OCI-LY7 (cell line): Measurements from ENCODE around the gene CNTN5. TPM values are rescaled to one million over a fixed set of nuclear protein-coding genes. Genes with fewer than 3 reads are reported as not detected.

Source experiments
- BruUV-seq: library from RNA; stranded (reverse); fragments of 400-500 nt; replicated peaks from 2 replicates; lab custom pipeline; 2021; lab: Mats Ljungman, UMichigan
- CTCF ChIA-PET: fragments of 300-600 bp; sonication (Branson Sonifier 250); formaldehyde crosslinking; loops from one replicate; lab custom pipeline; 2022; ENCODE audit warnings: antibody characterized with exemption; ENCODE audit not compliant: unreplicated experiment; lab: Charles Lee
- POLR2A ChIA-PET: fragments of 300-600 bp; sonication (Branson Sonifier 250); formaldehyde crosslinking; loops from one replicate; lab custom pipeline; 2022; ENCODE audit warnings: antibody characterized with exemption; lab: Charles Lee
- DNase-seq: peaks from one replicate; pipeline ENCODE4 v3.0.0-alpha.2; 2015; ENCODE audit warnings: low spot score
- H2AFZ ChIP-seq: fragments of 200-600 bp; sonication (generic), shearing (Covaris generic); 2 replicates; pipeline ENCODE4 v1.6.1; 2014; ENCODE audit warnings: mild to moderate bottlenecking, antibody characterized with exemption, low read length, moderate library complexity
- H3K27ac ChIP-seq: fragments of 200-600 bp; sonication (generic); 2 replicates; pipeline ENCODE4 v1.5.1; 2014; ENCODE audit warnings: mixed run types, low read depth, mild to moderate bottlenecking, moderate library complexity, low read length, inconsistent platforms; ENCODE audit not compliant: poor library complexity, severe bottlenecking
- H3K36me3 ChIP-seq: fragments of 200-600 bp; sonication (generic); 2 replicates; pipeline ENCODE4 v1.6.1; 2014; ENCODE audit warnings: mild to moderate bottlenecking, antibody characterized with exemption, low read length, moderate library complexity, mixed read lengths; ENCODE audit not compliant: insufficient read depth
- H3K4me1 ChIP-seq: fragments of 200-600 bp; sonication (generic); 2 replicates; pipeline ENCODE4 v1.5.1; 2014; ENCODE audit warnings: mild to moderate bottlenecking, low read length; ENCODE audit not compliant: insufficient read depth, poor library complexity, severe bottlenecking
- H3K4me2 ChIP-seq: fragments of 200-600 bp; sonication (generic); 2 replicates; pipeline ENCODE4 v1.6.1; 2014; ENCODE audit warnings: mild to moderate bottlenecking, low read length
- H3K4me3 ChIP-seq: fragments of 200-600 bp; sonication (generic); 2 replicates; pipeline ENCODE4 v1.5.1; 2014; ENCODE audit warnings: mild to moderate bottlenecking, low read depth, low read length; ENCODE audit not compliant: poor library complexity, severe bottlenecking
- H3K79me2 ChIP-seq: fragments of 200-600 bp; sonication (generic); 2 replicates; pipeline ENCODE4 v1.6.1; 2016; ENCODE audit warnings: low read depth, mild to moderate bottlenecking, low read length, moderate library complexity, mixed read lengths; ENCODE audit not compliant: insufficient read depth
- H3K9me2 ChIP-seq: fragments of 200-600 bp; sonication (generic); 2 replicates; pipeline ENCODE4 v1.6.1; 2016; ENCODE audit warnings: mild to moderate bottlenecking, low read length, mixed read lengths; ENCODE audit not compliant: insufficient read depth
- H3K9me3 ChIP-seq: fragments of 200-600 bp; sonication (generic); 2 replicates; pipeline ENCODE4 v1.6.1; 2014; ENCODE audit warnings: mild to moderate bottlenecking, mixed run types, low read length, mixed read lengths
- H4K20me1 ChIP-seq: fragments of 200-600 bp; sonication (generic); 2 replicates; pipeline ENCODE4 v1.6.1; 2014; ENCODE audit warnings: mild to moderate bottlenecking, antibody characterized with exemption, low read length, moderate library complexity, mixed read lengths; ENCODE audit not compliant: insufficient read depth
- CTCF ChIP-seq: fragments of 200-600 bp; sonication (generic); conservative IDR thresholded peaks from 2 replicates; pipeline ENCODE4 v1.5.1; 2014; ENCODE audit warnings: mild to moderate bottlenecking, antibody characterized with exemption, low read length, moderate library complexity, mixed read lengths
- EZH2phosphoT487 ChIP-seq: fragments of 200-600 bp; sonication (generic); IDR thresholded peaks from 2 replicates; pipeline ENCODE4 v1.6.1; 2018; ENCODE audit warnings: low read depth, borderline replicate concordance, mild to moderate bottlenecking, mixed run types, antibody characterized with exemption, low read length, moderate library complexity, mixed read lengths
- intact Hi-C: fragments of 100-400 bp; cut with micrococcal nuclease; formaldehyde crosslinking; loops from one replicate; pipeline ENCODE4 v1.10.0; 2022; ENCODE audit not compliant: unreplicated experiment
- total RNA-seq, 2 experiments: library from RNA; depleted of rRNA in 1 of 2; stranded (reverse); fragments of >200 nt in 1 of 2; shearing (Covaris generic) in 1 of 2; gene quantifications; 2 replicates each; pipeline ENCODE4 v1.2.3, GENCODE V29; 2014 to 2022

Gene CNTN5
- total RNA-seq, 2 experiments from 2014 or later, result not detected

- intact Hi-C loops, result no loop called here
- POLR2A ChIA-PET, result interaction anchor here (0.6 to 0.7 kb wide), 3 partner anchors 17 to 529 kb away, joined by 3 to 16 read pairs (median 4); no protein-coding TSS in a partner anchor
These were observed 1073.5 kb downstream of the CNTN5 start for GRCh38 chr11:100094121-100094865.

GRCh38 chr11:100095809-100096208 is 1075.1 kb downstream of the CNTN5 start:
- Histone ChIP-seq H2AFZ (no peak overlapping the region), H3K9me2 (no peaks in the 10 kb centered on the region), H3K36me3 (no peaks in the 10 kb centered on the region), H3K4me1 (no peaks in the 10 kb centered on the region), H3K9me3 (no peaks in the 10 kb centered on the region; the same call in 1 of the 2 replicates), H3K4me3 (no peak overlapping the region), H3K27ac (no peak overlapping the region), H3K4me2 (no peak overlapping the region), H4K20me1 (no peaks in the 10 kb centered on the region), H3K79me2 (no peaks in the 10 kb centered on the region)
- BruUV-seq, result no TSS peak
- TF ChIP-seq EZH2phosphoT487, result no peak
- no peak for TF ChIP-seq CTCF
- ChIA-PET POLR2A (no interaction called here), CTCF (no interaction called here)
- DNase-seq, result no peak
- intact Hi-C loops, result no loop called here

More at GRCh38 chr11:100094121-100094865, 1073.5 kb downstream of the CNTN5 start:
- no peaks in the 10 kb centered on the region for H3K4me1 ChIP-seq
- no peaks in the 10 kb centered on the region for H3K36me3 ChIP-seq
- TF ChIP-seq EZH2phosphoT487, result no peak
- TF ChIP-seq CTCF, result no peak
- no peaks in the 10 kb centered on the region for H4K20me1 ChIP-seq
- CTCF ChIA-PET, result no interaction called here
- no peak overlapping the region for H3K4me2 ChIP-seq
- BruUV-seq, result no TSS peak
- H3K9me2 ChIP-seq, result no peaks in the 10 kb centered on the region
- H3K27ac ChIP-seq, result no peak overlapping the region
- no peak overlapping the region for H2AFZ ChIP-seq
- DNase-seq, result no peak
- H3K4me3 ChIP-seq, result no peak overlapping the region
- H3K79me2 ChIP-seq, result no peaks in the 10 kb centered on the region
- H3K9me3 ChIP-seq, result no peaks in the 10 kb centered on the region

GRCh38 chr11:100098560-100098959 is 1077.8 kb downstream of the CNTN5 start:
- no peak overlapping the region for H3K27ac ChIP-seq
- no peaks in the 10 kb centered on the region for H3K4me1 ChIP-seq
- H3K36me3 ChIP-seq, result no peaks in the 10 kb centered on the region
- ChIA-PET CTCF (no interaction called here), POLR2A (no interaction called here)
- H3K4me3 ChIP-seq, result no peak overlapping the region
- H4K20me1 ChIP-seq, result no peaks in the 10 kb centered on the region
- H3K9me2 ChIP-seq, result no peaks in the 10 kb centered on the region
- H3K4me2 ChIP-seq, result no peak overlapping the region
- no peaks in the 10 kb centered on the region for H3K79me2 ChIP-seq
- no peak for DNase-seq
- no peaks in the 10 kb centered on the region; the same call in 1 of the 2 replicates for H3K9me3 ChIP-seq
- intact Hi-C loops, result no loop called here
- no TSS peak for BruUV-seq
- H2AFZ ChIP-seq, result no peak overlapping the region
- TF ChIP-seq CTCF (no peak), EZH2phosphoT487 (no peak)
